PC-3 (cell line): ENCODE results near the gene ABCC11. TPM values are rescaled to one million over a fixed set of nuclear protein-coding genes. Genes with fewer than 3 reads are reported as not detected.

Experiments used
- ATAC-seq: fragments of 200-7000 bp; cut with Tn5 transposase; 2 replicates; pipeline ENCODE4 v1.9.1; 2020; ENCODE audit warnings: mild to moderate bottlenecking, moderate library complexity
- BruUV-seq: library from RNA; stranded (reverse); fragments of 400-500 nt; replicated peaks from 2 replicates; lab custom pipeline; 2021; lab: Mats Ljungman, UMichigan
- CTCF ChIA-PET: fragments of 300-600 bp; sonication (Branson Sonifier 250); formaldehyde crosslinking; loops from one replicate; lab custom pipeline; 2022; ENCODE audit warnings: antibody characterized with exemption; lab: Charles Lee
- POLR2A ChIA-PET: fragments of 300-600 bp; sonication (Branson Sonifier 250); formaldehyde crosslinking; loops from one replicate; lab custom pipeline; 2022; ENCODE audit warnings: antibody characterized with exemption; ENCODE audit not compliant: unreplicated experiment; lab: Charles Lee
- DNase-seq: peaks from one replicate; pipeline ENCODE4 v3.0.0-alpha.2; 2015
- H2AFZ ChIP-seq: fragments of 300-600 bp; sonication (generic); 2 replicates; pipeline ENCODE4 v1.6.0; 2016; ENCODE audit warnings: antibody characterized with exemption, low read length
- H3F3A ChIP-seq: fragments of 300-600 bp; sonication (generic); one replicate; pipeline ENCODE4 v1.6.0; 2017; ENCODE audit warnings: antibody characterized with exemption, low read length, control low read depth, mild to moderate bottlenecking; ENCODE audit not compliant: unreplicated experiment
- H3K27ac ChIP-seq: fragments of 300-600 bp; sonication (generic); 2 replicates; pipeline ENCODE4 v1.5.1; 2016; ENCODE audit warnings: mild to moderate bottlenecking, low read length
- H3K27me3 ChIP-seq: fragments of 300-600 bp; sonication (generic); 2 replicates; pipeline ENCODE4 v1.6.1; 2016; ENCODE audit warnings: low read length, mixed read lengths
- H3K36me3 ChIP-seq: fragments of 300-600 bp; sonication (generic); 2 replicates; pipeline ENCODE4 v1.6.1; 2016; ENCODE audit warnings: low read depth, mixed run types, low read length, mixed read lengths
- H3K4me1 ChIP-seq: fragments of 300-600 bp; sonication (generic); 2 replicates; pipeline ENCODE4 v1.5.1; 2016; ENCODE audit warnings: low read length; ENCODE audit not compliant: insufficient read depth
- H3K4me2 ChIP-seq: fragments of 300-600 bp; sonication (generic); 2 replicates; pipeline ENCODE4 v1.6.0; 2016; ENCODE audit warnings: low read length
- H3K4me3 ChIP-seq: fragments of 300-600 bp; sonication (generic); 2 replicates; pipeline ENCODE4 v1.5.1; 2016; ENCODE audit warnings: mild to moderate bottlenecking, low read length, mixed read lengths
- H3K79me2 ChIP-seq: fragments of 300-600 bp; sonication (generic); 2 replicates; pipeline ENCODE4 v1.6.1; 2017; ENCODE audit warnings: low read length, mixed read lengths
- H3K9ac ChIP-seq: fragments of 300-600 bp; sonication (generic); 2 replicates; pipeline ENCODE4 v1.6.0; 2016; ENCODE audit warnings: mild to moderate bottlenecking, low read length
- H3K9me2 ChIP-seq: fragments of 300-600 bp; sonication (generic); replicated peaks from 2 replicates; pipeline ENCODE4 v1.6.1; 2016; ENCODE audit warnings: mixed run types, low read length, mixed read lengths
- H3K9me3 ChIP-seq: fragments of 300-600 bp; sonication (generic); 2 replicates; pipeline ENCODE4 v1.6.1; 2016; ENCODE audit warnings: low read length, mixed read lengths
- H4K20me1 ChIP-seq: fragments of 300-600 bp; sonication (generic); 2 replicates; pipeline ENCODE4 v1.6.1; 2016; ENCODE audit warnings: low read length, mixed read lengths
- EZH2 ChIP-seq: fragments of 300-600 bp; sonication (generic); IDR thresholded peaks from one replicate; pipeline ENCODE4 v1.6.1; 2017; ENCODE audit warnings: antibody characterized with exemption, mild to moderate bottlenecking, low read length; ENCODE audit not compliant: unreplicated experiment
- EZH2phosphoT487 ChIP-seq: fragments of 300-600 bp; sonication (generic); IDR thresholded peaks from 2 replicates; pipeline ENCODE4 v1.6.1; 2018; ENCODE audit warnings: mild to moderate bottlenecking, antibody characterized with exemption, low read length, borderline replicate concordance
- intact Hi-C: fragments of 100-400 bp; cut with micrococcal nuclease; formaldehyde crosslinking; loops from 2 replicates; pipeline ENCODE4 v1.9.0; 2023
- total RNA-seq: library from RNA; depleted of rRNA; stranded (reverse); fragments of >200 nt; gene quantifications from 2 replicates; pipeline ENCODE4 v1.2.3, GENCODE V29; 2014
- TF ChIP-seq, protein P1 (sequence below): fragments of 300-600 bp; sonication (generic); conservative IDR thresholded peaks from 2 replicates; pipeline ENCODE4 v1.5.1; 2017; ENCODE audit warnings: antibody characterized with exemption, low read depth, mild to moderate bottlenecking, low read length

The ABCC11 gene
- total RNA-seq, 1 experiment from 2014 or later, result 0.26 TPM

GRCh38 chr16:48193846-48194245, 53.5 kb downstream of the ABCC11 start:
- Histone ChIP-seq H3K27me3 (no peaks in the 10 kb centered on the region), H3F3A (no peaks in the 10 kb centered on the region), H3K79me2 (no peaks in the 10 kb centered on the region), H3K9me2 (no peaks in the 10 kb centered on the region), H3K27ac (no peak overlapping the region), H3K4me3 (no peak overlapping the region), H4K20me1 (no peaks in the 10 kb centered on the region), H3K9me3 (no peaks in the 10 kb centered on the region), H2AFZ (no peak overlapping the region), H3K4me1 (peaks cover 10% of the 10 kb centered on the region), H3K4me2 (no peak overlapping the region), H3K36me3 (no peaks in the 10 kb centered on the region), H3K9ac (no peak overlapping the region)
- intact Hi-C loops, result no loop called here
- no peak for ATAC-seq
- TF ChIP-seq, protein P1, sequence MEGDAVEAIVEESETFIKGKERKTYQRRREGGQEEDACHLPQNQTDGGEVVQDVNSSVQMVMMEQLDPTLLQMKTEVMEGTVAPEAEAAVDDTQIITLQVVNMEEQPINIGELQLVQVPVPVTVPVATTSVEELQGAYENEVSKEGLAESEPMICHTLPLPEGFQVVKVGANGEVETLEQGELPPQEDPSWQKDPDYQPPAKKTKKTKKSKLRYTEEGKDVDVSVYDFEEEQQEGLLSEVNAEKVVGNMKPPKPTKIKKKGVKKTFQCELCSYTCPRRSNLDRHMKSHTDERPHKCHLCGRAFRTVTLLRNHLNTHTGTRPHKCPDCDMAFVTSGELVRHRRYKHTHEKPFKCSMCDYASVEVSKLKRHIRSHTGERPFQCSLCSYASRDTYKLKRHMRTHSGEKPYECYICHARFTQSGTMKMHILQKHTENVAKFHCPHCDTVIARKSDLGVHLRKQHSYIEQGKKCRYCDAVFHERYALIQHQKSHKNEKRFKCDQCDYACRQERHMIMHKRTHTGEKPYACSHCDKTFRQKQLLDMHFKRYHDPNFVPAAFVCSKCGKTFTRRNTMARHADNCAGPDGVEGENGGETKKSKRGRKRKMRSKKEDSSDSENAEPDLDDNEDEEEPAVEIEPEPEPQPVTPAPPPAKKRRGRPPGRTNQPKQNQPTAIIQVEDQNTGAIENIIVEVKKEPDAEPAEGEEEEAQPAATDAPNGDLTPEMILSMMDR, result no peak
- TF ChIP-seq EZH2 (no peak), EZH2phosphoT487 (no peak)
- BruUV-seq, result no TSS peak
- DNase-seq, result no peak
- ChIA-PET CTCF (no interaction called here), POLR2A (no interaction called here)

DNA sequence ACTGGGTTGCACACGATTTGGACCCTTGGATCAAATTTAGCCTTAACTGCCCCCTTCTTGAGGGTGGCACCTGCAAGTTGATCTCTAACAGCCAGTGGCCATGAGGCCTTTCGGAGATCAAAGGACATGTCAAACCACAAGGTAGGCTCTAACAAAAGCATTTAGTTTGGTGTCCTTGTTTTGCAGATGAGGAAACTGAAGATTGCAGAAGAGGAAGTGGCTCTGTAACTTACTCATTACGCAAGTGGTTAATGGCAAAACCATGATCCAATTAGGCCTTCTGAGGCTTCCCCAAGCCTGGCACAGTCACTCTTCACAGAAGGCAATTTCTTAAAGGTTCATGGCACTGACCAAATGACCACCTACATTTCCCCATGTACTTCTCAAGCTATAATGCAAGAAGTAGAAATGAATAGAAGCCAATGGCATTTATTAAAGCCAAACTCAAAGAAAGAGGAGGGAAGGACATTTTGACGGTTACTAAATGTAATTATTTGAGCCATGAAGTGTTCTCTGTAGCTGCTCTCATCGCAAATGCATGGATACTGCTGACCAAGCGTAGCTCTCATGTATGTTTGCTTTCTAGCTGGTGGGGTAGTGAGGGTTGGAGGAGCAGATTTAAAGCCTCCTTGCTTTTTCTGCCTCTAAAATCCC, 58.8 kb downstream of the ABCC11 start:
- ChIA-PET CTCF (no interaction called here), POLR2A (no interaction called here)
- H3K79me2 ChIP-seq, result no peaks in the 10 kb centered on the region
- H3K4me3 ChIP-seq, result no peak overlapping the region
- no peaks in the 10 kb centered on the region for H3K36me3 ChIP-seq
- H3K27me3 ChIP-seq, result no peaks in the 10 kb centered on the region
- intact Hi-C loops, result no loop called here
- no peaks in the 10 kb centered on the region for H3K9me2 ChIP-seq
- no peak overlapping the region for H2AFZ ChIP-seq
- TF ChIP-seq, protein P1, result no peak
- no peak for TF ChIP-seq EZH2phosphoT487
- TF ChIP-seq EZH2, result no peak
- no peaks in the 10 kb centered on the region for H3K9me3 ChIP-seq
- no peaks in the 10 kb centered on the region for H3K4me1 ChIP-seq
- H3K27ac ChIP-seq, result no peak overlapping the region
- no peak overlapping the region for H3K9ac ChIP-seq
- BruUV-seq, result no TSS peak
- no peak for ATAC-seq
- no peaks in the 10 kb centered on the region for H4K20me1 ChIP-seq
- H3K4me2 ChIP-seq, result no peak overlapping the region
- no peak for DNase-seq
- H3F3A ChIP-seq, result no peaks in the 10 kb centered on the region

DNA sequence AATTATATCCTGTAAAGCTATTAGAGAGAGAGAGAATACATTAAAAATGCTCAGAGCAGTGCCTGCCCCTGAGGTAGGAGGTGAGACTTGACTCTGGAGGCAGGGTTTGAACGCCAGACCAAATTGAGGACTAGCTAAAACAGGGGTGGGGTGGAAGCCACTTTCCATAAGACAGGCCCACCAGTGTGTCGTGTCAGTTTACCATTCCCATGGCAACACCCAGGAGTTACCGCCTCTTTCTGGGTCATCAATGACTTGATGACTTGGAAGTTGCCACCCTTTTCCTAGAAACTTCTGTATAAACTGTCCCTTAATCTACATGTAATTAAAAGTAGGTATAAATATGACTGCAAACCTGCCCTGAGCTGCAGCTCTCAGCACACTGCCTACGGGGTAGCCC, 59.6 kb downstream of the ABCC11 start:
- no peak for ATAC-seq
- Histone ChIP-seq H3K4me1 (no peaks in the 10 kb centered on the region), H3K4me3 (no peak overlapping the region), H4K20me1 (no peaks in the 10 kb centered on the region), H3F3A (no peaks in the 10 kb centered on the region), H3K9ac (no peak overlapping the region), H3K27ac (no peak overlapping the region), H3K79me2 (no peaks in the 10 kb centered on the region), H2AFZ (no peak overlapping the region), H3K27me3 (no peaks in the 10 kb centered on the region), H3K9me3 (no peaks in the 10 kb centered on the region), H3K4me2 (no peak overlapping the region), H3K9me2 (no peaks in the 10 kb centered on the region), H3K36me3 (no peaks in the 10 kb centered on the region)
- TF ChIP-seq EZH2phosphoT487 (no peak), EZH2 (no peak)
- TF ChIP-seq, protein P1, result no peak
- DNase-seq, result no peak
- intact Hi-C loops, result no loop called here
- ChIA-PET POLR2A (no interaction called here), CTCF (no interaction called here)
- BruUV-seq, result no TSS peak
